ENCODE measurements around the gene TIAM2. TPM values are rescaled to one million over a fixed set of nuclear protein-coding genes. Genes with fewer than 3 reads are reported as not detected.
A peak's percentile ranks its signal among the peaks of the same experiment; 100 is the strongest.

TIAM2 gene
- total RNA-seq, 1 experiment from 2014 or later = 11.3 TPM

DNA sequence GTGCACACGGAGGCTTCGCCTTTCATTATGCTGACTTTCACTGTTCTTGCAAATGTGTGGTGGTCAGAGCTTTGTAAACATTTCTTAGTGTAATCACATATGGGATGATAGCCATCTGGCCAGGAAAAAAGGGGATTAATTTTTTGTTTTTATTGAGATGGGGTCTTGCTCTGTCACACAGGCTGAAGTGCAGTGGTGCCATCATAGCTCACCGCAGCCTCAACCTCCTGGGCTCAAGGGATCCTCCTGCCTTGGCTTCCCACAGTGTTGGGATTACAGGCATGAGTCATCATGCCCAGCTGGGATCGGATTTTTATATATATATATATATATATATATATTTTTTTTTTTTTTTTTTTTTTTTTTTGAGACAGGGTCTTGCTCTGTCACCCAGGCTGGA lies 11.0 kb upstream of the TIAM2 start:
- no peak for DNase-seq (ENCODE audit: low read depth)

DNA sequence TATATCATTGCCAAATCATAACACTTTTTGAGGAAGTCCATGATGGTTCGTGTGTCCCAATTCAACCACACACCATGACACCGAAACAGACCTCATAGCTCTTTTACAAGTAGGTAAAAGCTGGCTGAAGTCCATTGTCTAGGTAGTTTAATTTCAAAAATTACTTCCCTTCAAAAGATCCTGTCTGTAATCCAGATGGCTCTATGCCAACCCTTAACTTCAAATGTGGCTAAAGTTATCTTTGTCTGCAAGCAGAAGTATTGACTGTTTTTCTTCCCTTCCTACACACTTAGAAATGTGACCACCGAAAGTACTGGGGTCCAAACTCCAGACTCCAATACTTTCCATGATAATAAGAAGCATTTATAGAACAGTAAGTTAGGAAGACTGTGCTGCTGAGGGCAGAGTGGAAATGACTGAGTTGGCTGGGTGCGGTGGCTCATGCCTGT lies 8.3 kb upstream of the TIAM2 start:
- in situ Hi-C loops (cut with HindIII; ENCODE audit: low pct_unique_long_range_greater_than_20kb, low sequenced_read_pairs) = no loop called here
- no peak for DNase-seq (ENCODE audit: low read depth)

More for the DNA sequence above, 11.0 kb upstream of the TIAM2 start:
- in situ Hi-C loops (cut with HindIII; ENCODE audit: low pct_unique_long_range_greater_than_20kb, low sequenced_read_pairs) = no loop called here

DNA sequence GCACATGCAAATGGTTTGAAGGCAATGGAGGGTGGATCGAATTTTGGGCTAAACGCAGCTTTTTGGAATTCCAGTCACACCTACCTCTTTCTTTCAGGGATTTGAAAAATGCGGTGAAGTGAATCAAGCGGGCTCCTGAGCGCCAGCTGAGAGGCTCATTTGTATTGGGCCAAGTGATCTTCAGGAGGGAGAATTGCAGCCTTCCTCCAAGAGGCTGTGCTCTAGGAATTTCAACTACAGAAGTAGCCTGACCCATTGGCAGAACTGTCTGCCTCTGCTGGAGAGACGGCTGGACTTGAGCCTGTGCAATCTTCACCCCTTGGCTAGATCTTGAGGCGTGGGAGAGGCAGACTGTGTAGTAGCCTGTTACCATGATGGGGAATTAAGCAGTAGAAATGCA lies 5.7 kb upstream of the TIAM2 start:
- in situ Hi-C loops (cut with HindIII; ENCODE audit: low pct_unique_long_range_greater_than_20kb, low sequenced_read_pairs) = no loop called here

DNA sequence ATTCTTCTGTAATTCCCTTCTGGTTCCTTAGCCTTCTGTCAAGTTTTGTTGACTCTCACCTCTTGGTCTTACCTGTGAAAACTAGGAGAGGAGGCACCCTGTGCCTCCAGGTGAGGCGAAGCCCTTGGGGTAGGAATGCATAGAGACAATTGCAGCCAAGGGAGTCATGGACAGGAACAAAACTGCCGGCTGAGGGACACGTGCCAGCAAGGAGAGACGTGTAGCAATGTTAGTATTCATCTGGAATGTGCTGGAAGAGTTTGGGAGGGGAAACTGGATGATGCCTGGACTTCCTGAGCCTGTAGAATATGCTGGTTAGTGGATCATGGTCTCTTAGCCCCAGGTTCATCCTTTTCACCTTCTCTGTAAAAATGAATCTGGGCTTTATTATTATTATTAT lies 3.9 kb upstream of the TIAM2 start:
- in situ Hi-C loops (cut with HindIII; ENCODE audit: low pct_unique_long_range_greater_than_20kb, low sequenced_read_pairs) = no loop called here

More for the DNA sequence above, 5.7 kb upstream of the TIAM2 start:
- DNase-seq (ENCODE audit: low read depth) = no peak

DNA sequence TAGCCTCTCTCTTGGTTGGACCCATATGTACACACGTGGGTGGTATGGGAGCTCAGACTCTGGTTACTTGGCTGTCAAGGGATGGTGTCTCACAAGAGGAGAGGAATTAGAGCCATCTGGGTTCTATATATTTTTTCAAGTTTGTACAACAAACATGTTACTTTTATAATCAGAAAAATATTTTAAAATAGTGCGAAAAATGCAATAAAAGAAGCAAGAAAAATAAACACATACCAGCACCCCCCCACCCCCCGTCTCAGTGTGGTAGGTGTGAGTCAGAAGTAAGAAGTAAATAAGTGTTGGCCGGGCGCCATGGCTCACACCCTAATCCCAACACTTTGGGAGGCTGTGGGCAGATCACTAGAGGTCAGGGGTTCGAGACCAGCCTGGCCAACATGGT lies 2.1 kb upstream of the TIAM2 start:
- in situ Hi-C loops (cut with HindIII; ENCODE audit: low pct_unique_long_range_greater_than_20kb, low sequenced_read_pairs) = no loop called here
- DNase-seq (ENCODE audit: low read depth) = no peak

More for the DNA sequence above, 3.9 kb upstream of the TIAM2 start:
- DNase-seq (ENCODE audit: low read depth) = no peak

DNA sequence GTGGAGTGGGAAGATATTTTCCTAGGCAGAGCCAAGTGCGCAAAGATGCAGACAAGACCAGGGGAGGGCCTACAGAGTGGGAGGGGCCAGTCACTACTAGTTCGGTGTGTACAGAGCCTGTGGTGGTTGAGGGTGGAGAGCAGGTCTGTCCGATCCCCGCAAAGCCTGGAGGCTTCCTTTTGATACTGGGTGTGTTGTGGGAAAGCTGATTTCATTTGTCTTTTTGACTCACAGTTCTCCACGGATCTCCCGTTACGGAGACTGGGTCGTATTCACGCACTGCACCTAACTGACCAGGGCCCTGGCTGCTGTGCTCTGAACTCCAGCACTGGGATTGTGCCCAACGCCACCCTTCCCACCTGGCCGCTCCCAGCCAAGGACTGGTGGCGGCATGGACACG lies 1.4 kb upstream of the TIAM2 start:
- DNase-seq (ENCODE audit: low read depth) = no peak
- in situ Hi-C loops (cut with HindIII; ENCODE audit: low pct_unique_long_range_greater_than_20kb, low sequenced_read_pairs) = no loop called here

DNA sequence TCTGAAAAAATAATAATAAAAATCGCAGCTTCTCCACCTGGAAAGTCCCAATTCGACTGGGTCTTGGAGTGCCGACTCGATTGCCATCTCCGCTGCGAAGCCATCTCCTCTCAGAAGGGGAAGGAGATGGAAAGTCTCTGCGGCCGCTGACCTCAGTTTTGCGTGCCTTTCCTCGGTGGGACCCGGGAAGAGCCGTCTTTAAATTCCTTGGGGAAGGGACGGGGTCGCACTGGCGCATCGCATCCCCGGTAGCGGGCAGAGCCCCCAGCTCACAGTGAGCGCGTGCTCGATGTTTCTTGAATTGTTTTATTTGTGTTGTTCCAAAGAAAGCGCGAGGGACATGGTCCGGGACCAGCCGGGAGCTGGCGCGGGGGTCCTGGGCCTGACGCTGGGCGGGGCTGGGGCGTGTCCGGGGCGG lies 270 bp upstream of the TIAM2 start:
- in situ Hi-C loops (cut with HindIII; ENCODE audit: low pct_unique_long_range_greater_than_20kb, low sequenced_read_pairs) = no loop called here

DNA sequence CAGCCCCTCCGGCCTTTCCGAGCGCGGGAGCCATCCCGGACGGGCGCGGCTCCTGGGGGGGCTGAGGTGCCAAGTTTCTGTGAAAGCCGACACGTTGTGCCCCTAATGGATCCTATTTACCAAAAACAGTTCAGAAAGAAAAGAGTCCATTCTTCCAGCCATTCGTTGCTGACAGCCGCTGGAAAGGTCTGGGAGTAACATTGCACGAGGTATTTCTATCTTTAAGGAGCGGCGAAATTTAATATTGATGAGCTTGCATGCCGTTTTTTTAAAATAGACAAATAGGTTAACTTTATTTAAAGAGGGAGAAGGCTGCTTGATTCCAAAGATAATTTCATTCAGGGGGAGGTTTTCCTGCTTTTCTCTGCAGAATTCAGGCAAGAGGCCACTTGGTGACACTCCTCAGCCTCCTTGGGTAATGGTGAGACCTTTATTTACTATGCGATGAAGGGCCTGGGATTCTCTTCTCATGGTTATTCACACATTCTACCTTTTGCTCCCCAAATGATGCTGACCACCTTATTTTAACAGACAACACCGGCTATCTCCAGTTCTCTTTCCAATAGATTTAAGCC lies 988 bp downstream of the TIAM2 start:
- no peak for DNase-seq (ENCODE audit: low read depth)
- in situ Hi-C loops (cut with HindIII; ENCODE audit: low pct_unique_long_range_greater_than_20kb, low sequenced_read_pairs) = no loop called here

More for the DNA sequence above, 270 bp upstream of the TIAM2 start:
- no peak for DNase-seq (ENCODE audit: low read depth)

DNA sequence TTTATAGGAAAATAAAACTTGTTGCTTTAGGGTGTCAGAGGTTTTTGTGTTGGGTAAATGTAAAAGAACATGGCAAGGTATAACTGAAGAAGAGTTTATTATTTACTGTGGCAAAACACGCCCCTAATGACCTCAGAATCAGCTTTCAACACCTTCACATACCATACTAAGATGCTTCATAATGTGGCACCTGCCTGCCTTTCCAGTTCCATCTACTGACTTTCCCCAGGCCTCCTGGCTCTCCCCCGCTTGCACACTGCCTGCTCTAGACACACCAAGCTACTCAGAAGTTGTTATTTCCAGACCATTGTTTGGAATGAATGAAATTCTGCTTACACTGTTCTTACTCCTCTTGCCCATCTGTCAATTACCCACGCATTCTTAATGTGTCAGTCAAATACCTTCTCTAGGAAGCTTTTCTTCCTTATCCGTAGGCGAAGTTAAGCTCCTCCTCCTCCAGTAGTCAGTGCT lies 1.8 kb downstream of the TIAM2 start:
- in situ Hi-C loops (cut with HindIII; ENCODE audit: low pct_unique_long_range_greater_than_20kb, low sequenced_read_pairs) = no loop called here
- DNase-seq (ENCODE audit: low read depth) = peak; percentile 43

DNA sequence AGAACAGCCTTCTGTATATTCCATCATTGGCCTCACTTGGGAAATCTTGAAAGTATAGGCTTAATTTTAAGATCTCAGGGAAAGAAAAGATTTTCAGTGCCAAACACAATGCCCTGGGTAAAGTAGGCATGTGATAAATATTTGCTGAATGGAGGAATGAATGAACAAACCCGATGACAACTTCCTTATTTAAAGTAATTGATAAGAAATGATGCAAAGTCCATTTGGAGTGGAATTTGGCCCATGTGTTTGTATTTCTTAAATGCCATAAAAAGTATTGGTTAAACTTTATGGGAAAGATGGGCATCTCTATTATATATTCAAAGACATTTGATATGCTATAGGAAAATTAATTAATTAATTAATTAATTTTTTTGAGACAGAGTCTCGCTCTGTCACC lies 3.7 kb downstream of the TIAM2 start:
- DNase-seq (ENCODE audit: low read depth) = no peak
- in situ Hi-C loops (cut with HindIII; ENCODE audit: low pct_unique_long_range_greater_than_20kb, low sequenced_read_pairs) = no loop called here

DNA sequence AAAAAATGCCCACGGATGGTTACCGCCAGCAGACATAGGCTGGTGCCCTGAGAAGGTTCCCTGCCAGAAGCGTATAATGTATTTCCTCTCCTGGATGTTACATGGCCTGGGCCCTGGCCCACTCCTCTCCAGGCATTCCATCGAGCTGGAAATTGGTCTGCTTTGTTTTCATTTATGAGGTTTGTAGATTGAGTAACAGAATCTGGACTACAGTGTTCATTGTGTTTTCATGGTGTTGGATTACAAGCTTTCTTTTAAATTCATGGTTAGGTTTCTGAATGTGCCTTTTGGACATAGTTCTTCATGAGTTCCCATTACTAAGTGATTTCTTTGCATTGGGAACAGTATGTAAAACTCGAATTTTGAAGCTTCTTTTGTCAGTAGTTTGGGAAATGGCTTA lies 6.4 kb downstream of the TIAM2 start:
- in situ Hi-C loops (cut with HindIII; ENCODE audit: low pct_unique_long_range_greater_than_20kb, low sequenced_read_pairs) = no loop called here
- no peak for DNase-seq (ENCODE audit: low read depth)

DNA sequence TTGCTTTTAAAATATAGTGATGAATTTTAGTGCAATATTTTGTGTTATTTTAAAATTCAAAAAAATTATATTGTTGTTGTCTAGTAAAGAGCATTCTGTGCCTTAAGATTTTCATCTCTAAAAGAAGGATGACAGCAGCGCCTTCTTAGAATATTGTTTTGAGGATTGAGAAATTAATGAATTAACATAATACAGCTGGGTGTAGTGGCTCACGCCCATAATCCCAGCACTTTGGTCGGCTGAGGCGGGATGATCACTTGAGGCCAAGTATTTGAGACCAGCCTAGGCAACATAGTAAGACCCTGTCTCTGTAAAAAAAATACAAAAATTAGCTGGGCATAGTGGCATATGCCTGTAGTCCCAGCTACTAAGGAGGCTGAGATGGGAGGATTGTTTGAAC lies 6.8 kb downstream of the TIAM2 start:
- in situ Hi-C loops (cut with HindIII; ENCODE audit: low pct_unique_long_range_greater_than_20kb, low sequenced_read_pairs) = no loop called here
- DNase-seq (ENCODE audit: low read depth) = no peak

DNA sequence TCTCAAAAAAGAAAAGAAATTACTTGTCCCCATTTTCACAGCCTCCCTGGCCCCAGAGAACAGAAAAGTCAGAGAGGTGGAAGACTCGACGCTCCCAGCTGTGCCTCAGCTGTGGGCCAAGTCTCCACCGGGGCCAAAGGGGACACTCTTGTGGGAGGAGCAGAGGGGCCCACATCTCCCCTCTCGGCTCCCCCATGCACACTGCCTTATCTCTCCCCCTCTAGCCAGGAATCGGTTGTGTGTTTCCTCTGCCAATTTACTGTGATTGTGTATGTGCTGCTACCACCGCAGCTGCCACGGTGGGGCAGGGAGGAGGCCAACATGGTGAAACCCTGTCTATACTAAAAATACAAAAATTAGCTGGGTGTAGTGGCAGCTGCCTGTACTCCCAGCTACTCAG lies 8.4 kb downstream of the TIAM2 start:
- DNase-seq (ENCODE audit: low read depth) = no peak
- in situ Hi-C loops (cut with HindIII; ENCODE audit: low pct_unique_long_range_greater_than_20kb, low sequenced_read_pairs) = no loop called here

DNA sequence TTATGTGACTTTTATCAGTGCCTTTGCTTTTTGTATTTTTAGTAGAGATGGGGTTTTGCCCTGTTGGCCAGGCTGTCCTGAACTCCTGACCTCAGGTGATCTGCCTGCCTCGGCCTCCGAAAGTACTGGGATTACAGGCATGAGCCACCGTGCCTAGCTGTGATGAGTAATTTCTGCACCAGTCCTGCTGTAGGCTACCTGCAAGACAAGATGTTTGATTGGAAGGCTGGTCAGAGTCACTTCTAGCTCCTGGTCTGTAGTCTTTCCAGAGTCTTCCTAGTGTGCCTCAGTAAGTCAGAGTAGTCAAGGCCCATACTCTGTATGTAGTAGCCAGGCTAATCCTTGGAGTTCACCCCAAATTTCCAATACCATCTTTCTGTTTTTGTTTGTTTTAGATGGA lies 8.9 kb downstream of the TIAM2 start:
- DNase-seq (ENCODE audit: low read depth) = no peak
- in situ Hi-C loops (cut with HindIII; ENCODE audit: low pct_unique_long_range_greater_than_20kb, low sequenced_read_pairs) = no loop called here

DNA sequence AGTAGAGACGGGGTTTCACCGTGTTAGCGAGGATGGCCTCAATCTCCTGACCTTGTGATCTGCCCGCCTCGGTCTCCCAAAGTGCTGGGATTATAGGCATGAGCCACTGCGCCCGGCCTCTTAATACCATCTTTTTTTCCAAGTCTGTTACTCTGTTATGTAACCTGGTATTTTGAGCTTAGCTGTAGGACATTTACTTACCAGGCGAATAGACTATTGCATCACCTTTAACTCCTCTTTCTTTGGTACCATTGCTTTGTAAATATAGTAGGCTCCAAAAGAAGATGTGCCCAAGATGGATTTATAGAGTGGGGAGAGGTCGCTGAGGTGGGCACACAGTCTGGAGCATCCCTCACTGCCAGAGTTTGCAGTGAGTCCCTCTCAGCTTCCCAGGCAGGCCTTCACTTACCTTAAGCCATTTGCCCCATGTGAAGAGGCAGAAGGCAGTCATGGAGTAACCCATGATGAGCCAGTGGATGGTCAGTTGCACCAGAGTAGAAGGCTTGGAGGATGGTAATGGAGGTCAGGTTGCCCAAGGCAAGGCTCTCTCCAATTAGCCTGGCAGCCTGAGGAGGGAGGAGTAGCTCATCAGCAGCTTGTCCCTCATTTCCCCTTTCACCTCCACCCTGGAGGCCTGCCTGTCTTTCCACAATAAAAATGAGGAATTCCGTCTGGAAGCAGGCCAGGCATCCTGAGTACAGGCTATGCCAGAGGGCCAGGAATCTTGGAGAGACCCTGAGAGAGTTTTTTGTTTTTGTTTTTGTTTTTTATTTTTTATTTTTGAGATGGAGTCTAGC lies 9.7 kb downstream of the TIAM2 start:
- in situ Hi-C loops (cut with HindIII; ENCODE audit: low pct_unique_long_range_greater_than_20kb, low sequenced_read_pairs) = no loop called here
- DNase-seq (ENCODE audit: low read depth) = no peak

DNA sequence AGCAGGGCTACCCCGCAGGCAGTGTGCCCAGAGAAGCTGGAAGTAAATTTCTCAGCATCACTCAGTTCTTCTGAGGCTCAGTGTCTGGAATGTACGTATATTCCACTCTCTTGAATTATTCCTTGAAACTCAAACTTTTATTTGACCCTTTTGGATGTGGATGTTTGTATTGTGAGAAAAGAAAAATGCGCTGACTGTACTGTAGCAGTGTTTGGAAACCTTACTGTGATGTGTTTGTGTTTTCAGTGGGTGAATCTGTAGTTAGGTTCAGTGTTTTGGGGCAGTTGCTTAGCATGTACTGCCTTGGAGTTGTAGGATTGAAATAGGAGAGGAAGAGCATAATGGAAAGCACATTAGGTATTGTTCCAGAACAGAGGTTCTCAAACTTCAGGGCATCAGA lies 13.5 kb downstream of the TIAM2 start:
- DNase-seq (ENCODE audit: low read depth) = no peak
- in situ Hi-C loops (cut with HindIII; ENCODE audit: low pct_unique_long_range_greater_than_20kb, low sequenced_read_pairs) = no loop called here

DNA sequence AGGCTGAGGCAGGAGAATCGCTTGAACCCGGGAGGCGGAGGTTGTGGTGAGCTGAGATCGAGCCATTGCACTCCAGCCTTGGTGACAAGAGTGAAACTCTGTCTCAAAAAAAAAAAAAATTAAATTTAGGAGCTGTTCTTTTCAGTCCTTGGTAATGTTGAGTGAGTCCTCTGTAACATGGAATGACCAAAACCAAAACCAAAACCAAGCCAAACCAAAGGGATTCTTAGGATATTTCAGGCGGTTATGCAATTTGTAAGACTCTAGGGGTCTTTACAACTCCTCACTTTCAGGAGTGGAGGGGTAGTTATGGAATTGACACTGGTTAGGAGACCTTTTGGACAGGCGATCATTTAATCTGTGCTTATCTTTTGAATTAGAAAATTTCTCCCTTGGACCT lies 15.8 kb downstream of the TIAM2 start:
- in situ Hi-C loops (cut with HindIII; ENCODE audit: low pct_unique_long_range_greater_than_20kb, low sequenced_read_pairs) = no loop called here

DNA sequence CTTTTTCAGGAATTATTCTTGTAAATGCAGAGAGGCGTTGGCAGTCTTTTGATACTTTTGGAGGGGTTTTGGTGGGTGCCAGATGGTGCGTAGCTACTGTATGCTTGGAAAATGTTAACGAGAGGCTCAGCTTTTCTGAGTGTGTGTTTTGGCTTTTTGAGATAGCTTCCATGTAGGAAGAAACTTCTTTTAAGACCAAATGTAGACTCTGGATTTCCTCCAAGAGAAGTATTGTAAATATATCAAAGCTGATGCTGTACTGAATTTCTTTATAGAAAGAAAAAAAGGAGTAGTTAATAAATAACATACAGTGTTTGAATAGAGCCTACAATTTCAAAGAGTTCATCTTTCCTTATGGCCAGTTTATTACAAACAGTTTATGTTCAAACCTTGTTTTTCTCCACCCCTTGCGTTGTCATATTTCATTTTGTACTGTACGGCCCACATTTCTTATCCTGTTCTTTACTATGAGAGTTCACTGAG lies 16.7 kb downstream of the TIAM2 start:
- in situ Hi-C loops (cut with HindIII; ENCODE audit: low pct_unique_long_range_greater_than_20kb, low sequenced_read_pairs) = no loop called here
- DNase-seq (ENCODE audit: low read depth) = no peak

More for the DNA sequence above, 15.8 kb downstream of the TIAM2 start:
- DNase-seq (ENCODE audit: low read depth) = no peak

DNA sequence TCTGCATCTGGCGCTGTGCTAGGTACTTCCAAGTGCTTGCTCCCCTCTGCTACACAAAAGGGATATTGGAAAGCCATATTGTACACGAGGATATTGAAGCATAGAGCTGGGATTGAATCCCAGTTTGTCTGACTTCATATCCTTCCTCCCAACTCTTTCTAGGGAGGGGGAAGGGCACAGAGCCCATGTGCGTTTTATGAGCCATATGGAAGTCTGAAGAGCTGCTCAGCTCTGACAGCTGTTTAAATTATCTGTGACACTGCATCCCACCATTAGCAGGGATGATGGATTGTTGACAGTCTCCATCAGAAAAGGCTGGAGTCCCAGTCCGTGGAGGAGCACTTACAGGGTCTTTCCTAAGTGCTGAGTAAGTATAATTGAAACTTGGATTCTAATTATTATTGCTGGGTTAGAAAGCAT lies 18.4 kb downstream of the TIAM2 start:
- no peak for DNase-seq (ENCODE audit: low read depth)
- in situ Hi-C loops (cut with HindIII; ENCODE audit: low pct_unique_long_range_greater_than_20kb, low sequenced_read_pairs) = no loop called here

DNA sequence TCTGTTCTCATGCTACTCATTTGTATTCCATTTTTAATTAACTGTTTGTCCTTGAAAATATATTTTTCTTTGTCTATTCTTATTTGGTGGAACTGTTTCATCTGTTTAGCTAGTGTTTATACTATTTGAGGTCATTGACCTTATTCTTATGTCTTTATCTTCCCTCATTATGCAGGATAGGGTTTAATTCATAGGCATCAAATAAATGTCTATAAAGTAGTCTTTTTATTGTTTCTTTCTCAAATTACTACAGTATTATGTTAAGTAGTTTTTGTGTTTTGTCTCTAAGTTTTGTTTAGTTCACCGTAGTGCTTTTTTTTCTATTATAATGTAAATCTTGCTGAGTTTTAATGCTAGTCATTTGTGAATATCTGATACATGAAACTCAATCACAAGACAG lies 19.0 kb downstream of the TIAM2 start:
- in situ Hi-C loops (cut with HindIII; ENCODE audit: low pct_unique_long_range_greater_than_20kb, low sequenced_read_pairs) = no loop called here
- DNase-seq (ENCODE audit: low read depth) = no peak

Measured in Caki2 (cell line).